ENCODE results near the gene HELB.
"Not testable (repeated sequence)": the region's sequence is repeated elsewhere in the genome, so short reads cannot be mapped to it uniquely, and the experiment has no call there.

Gene HELB

DNA sequence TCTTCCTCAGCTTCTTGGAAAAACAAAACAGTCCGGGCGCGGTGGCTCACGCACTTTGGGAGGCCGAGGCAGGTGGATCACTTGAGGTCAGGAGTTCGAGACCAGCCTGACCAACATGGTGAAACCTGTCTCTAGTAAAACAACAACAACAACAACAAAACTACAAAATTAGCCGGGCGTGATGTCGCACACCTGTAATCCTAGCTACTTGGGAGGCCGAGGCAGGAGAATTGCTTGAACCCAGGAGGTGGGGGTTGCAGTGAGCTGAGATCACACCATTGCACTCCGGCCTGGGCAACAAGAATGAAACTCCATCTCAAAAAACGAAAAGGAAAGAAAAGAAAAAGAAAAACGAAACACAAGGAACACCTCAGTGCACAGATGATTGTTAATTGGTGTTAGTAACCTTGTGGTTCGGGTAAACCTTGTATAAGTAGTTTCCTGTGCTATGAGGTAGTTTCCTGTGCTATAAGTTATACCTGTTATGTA is 1.1 kb downstream of the HELB start:
- not testable (repeated sequence) for DNase-seq (ENCODE audit: low read depth in 2 of 2)

DNA sequence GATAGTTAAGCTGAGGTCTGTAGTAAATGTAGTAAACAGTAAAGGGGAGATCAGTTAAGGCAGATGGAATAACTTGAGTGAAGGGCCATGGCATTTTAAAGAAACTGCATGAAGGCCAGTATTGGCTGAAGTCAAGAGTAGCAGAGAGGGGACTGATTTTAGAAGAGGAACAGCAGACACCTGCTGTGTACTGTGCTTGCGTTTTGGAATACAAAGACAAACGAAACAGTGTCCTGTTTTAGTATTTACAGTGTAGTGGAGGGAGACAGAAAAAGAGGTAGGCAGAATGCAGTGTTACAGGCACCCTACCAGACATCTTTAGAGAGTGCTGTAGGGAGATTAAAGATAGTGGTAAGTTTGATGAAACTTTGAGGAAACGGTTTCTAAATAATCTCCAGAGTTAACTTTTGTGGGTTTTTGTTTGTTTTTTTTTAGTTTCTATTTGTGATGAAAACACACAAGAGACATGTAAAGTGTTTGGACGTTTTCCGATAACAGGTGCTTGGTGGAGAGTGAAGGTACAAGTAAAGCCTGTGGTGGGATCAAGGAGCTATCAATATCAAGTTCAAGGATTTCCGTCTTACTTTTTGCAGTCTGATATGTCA is 2.1 kb downstream of the HELB start:
- no peak for DNase-seq (ENCODE audit: low read depth in 2 of 2)

DNA sequence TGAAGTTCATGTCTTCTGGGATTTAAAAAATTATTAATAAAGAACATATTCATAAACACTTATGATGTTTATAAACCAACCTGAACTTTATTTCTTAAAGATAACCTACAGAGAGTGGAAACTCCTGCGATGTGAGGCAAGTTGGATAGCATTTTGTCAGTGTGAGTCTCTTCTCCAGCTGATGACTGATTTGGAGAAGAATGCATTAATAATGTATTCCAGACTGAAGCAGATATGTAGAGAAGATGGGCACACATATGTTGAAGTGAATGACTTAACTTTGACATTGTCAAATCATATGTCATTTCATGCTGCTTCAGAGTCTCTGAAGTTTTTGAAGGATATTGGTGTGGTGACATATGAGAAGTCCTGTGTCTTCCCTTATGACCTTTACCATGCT is 7.3 kb downstream of the HELB start:
- no peak for DNase-seq (ENCODE audit: low read depth in 2 of 2)

DNA sequence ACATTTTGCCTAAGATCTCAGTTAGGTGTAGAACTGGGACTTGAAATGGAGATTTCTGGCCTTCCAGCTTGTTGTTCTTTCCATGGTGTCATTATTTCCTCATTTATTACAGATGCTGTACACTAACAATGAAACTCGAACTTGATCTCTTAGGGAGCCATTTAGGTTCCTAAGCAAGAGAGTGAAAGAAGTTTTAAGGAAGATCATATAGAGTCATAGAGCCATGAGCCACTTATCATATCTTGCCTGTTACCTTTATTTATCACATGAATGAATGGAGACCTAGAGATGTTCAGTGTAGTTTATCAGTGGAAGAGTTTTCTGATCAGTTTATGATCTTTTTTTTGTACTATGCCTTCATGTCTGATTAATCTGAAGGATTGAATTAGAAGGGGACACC is 9.9 kb downstream of the HELB start:
- DNase-seq (ENCODE audit: low read depth in 2 of 2) = no peak

DNA sequence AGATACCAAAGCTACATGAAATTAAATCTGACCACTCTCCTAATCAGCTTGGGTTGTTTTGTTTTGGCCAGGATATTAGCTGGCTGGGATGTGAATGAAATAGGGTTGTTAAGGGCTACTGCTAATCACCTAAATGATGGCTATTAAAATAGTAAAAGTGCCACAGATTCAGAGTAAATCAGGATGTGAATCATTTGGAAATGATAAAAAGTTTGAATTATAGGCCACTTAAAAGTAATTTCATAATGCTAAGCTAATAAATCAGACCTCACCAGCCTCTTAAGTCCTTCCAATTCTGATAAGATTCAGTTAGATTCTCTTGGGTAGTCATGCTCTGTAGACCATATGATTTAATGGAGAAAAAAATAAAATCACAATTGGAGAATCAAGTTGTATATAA is 12.0 kb downstream of the HELB start:
- DNase-seq (ENCODE audit: low read depth in 2 of 2) = no peak

DNA sequence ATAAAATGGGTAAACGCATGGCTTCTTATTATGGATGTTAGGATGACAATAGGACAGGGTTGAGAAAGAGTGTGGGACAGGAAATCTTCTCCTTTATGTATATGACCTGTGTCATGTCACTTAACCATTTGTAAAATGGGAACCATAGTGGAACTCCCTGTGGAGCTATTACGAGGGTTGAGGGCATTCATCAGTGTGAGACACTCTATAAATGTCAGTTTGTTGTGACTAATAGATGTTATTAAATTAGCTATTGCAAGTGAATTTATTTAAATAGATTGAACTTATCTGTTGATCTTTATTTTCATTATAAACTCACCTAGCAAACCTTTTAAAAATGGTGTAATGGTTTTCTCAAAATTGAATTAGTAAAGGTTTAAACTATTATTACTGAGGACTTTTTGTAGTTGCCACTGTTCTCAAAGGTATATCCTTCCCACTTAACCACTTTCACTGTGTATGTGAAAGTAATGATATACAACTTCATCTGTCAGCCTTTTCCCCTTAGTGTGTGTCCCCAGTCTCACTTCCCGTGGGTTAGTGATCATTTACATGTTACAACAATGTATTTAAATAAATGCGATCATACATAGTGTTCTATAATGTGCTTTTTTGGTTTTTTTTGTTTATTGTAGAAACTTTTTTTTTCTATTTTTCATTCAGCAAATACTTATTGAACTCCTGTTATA is 17.1 kb downstream of the HELB start:
- no peak for DNase-seq (ENCODE audit: low read depth in 2 of 2)

DNA sequence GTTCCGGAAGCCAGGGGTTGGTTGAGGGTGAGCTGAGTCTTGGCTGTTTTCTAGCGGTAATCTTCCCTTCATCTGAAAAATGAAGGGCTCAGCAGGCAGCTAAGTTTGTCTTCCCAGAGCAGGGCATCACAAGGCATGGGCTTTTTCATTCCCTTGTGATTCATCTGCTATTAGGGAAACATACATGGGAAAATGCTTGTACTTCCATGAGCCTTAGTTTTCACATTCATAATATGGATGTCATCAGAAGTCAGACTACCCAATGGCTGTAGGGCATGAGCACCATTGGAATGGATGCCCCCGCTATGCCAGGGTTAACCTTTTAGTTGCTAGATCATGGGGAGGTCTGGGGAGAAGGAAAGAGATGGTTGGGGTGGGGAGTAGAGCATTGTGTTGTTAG is 18.7 kb downstream of the HELB start:
- DNase-seq (ENCODE audit: low read depth in 2 of 2) = no peak

DNA sequence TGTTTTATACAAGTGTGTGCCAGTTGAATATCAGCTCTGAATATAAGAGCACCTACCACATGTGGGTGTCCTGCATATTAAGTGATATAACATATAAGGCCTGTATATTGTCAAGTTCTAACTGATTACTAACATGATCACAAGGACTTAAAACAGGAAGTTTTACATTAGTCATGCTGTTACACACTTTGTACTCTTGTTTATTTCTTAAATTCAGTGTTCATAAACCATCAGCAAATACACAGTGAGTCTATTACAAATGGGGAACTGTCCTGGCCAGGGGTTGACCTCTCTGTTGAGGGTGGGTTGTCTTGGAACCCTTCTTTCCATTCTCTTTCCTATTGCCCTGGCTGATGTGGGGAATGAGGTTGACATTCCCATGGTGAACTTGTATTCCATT is 19.1 kb downstream of the HELB start:
- DNase-seq (ENCODE audit: low read depth in 2 of 2) = no peak

DNA sequence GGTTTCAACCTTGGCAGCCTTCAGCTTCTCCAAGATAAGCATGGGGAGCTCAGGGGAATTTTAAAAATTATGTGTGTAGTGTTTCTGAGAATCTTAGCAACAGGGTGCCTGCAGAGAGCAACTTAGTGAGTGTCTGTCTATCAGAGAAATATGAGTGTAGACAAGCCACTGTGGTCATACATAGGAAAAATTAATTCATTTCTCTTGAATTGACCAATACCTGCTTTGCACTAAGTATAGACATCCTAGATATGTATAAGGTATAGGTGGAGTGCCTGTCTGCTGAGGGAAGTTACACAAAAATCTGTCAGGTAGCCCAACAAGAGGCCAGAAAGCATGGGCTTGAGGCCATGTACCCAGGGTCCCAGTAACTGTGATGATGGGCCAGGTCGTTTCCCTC is 20.7 kb downstream of the HELB start:
- no peak for DNase-seq (ENCODE audit: low read depth in 2 of 2)

DNA sequence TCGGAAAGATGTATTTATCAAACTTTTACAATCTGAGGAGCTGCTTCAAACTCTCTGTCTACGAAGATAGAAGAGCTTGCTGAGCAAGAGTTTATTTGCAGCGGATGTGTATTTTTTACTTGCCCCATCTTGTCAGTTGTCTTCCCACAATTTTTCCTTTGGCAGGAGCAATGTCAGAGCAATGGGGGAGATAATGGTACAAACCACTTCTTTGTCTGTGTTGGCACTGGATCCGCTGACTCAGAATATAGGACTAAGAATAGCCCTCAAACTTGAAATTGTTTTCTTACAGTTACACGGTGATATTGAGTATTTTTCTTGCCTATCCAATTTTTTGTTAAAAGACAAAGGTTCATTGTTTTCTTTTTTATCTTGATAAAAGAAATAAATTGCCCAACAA is 27.6 kb downstream of the HELB start:
- no peak for DNase-seq (ENCODE audit: low read depth in 2 of 2)

DNA sequence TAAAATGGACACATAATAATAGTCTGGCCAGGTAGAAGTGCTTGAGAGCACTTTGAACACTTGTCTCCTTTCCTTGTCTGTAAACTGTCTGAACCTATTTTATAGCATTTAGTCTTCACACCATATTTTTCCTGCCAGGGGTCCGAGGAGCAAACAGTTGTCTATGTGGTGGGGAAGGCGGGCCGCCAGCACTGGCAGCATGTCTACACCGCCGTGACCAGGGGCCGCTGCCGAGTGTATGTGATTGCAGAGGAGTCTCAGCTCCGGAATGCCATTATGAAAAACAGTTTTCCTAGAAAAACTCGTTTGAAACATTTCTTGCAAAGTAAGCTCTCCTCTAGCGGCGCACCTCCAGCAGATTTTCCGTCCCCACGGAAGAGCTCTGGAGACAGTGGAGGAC is 28.7 kb downstream of the HELB start:
- no peak for DNase-seq (ENCODE audit: low read depth in 2 of 2)

DNA sequence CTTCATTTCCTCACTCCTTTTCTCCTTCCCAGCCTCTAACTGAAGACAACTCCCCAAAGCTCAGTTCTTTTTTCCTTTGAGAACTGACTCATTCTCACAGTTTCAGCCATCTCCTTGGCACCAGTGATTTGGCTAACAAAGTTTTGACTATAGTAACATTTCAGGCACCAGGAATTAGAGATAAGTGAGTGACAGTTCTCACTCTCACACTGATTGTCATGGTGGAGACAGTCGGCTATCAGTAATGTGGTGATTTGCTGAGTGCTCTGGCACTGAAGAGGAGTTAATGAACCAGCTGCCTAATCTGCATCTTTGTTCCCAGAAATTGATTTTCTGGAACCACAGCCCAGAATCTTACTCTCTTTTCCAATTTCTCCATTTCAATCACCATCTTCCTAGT is 29.5 kb downstream of the HELB start:
- DNase-seq (ENCODE audit: low read depth in 2 of 2) = no peak

DNA sequence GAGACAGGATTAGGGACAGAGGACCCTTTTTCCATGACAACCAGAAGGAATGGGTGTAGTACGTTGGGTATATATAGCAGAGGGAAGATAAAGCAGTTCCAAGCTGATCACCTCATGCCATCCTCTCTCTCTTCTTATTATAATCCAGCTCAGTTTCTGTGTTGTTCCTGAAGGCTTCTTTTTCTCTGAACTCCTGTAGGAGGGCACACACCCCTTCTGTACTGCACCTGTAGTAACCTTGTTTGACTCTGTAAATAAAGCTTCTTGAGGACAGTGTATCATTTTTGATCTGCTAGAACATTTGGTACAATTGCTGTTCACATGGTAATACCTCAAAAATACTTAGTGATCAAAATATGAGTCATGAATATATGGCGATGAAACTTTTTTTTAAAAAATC is 33.5 kb downstream of the HELB start:
- DNase-seq (ENCODE audit: low read depth in 2 of 2) = no peak

DNA sequence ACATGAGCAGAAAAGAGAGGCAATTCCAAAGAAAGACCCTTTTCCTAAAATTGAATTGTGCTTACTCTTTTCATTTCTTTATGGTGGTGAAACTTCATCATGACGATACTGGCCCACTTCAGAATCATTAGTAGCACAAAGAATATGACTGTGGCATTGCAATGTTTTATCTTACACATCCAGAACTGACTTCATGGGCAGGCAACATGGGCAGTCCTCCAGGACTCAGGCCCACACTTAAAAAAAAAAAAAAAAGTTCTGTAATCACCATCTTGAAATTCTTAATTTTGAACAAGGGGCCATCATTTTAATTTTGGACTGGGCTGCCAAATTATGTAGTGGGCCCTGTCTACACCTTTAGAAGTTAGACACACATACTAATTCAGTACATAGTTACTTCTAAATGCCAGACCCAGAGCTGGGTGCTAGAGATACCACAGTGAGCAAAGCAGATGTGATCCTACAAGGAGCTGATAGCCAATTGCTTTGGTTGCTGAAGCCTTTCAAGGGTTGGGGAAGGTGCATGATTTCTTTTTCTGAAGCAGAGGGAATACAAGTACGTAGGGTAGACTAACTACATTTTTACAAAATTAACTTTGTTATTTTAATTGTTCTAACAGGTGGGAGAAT is 35.2 kb downstream of the HELB start:
- DNase-seq (ENCODE audit: low read depth in 2 of 2) = no peak

DNA sequence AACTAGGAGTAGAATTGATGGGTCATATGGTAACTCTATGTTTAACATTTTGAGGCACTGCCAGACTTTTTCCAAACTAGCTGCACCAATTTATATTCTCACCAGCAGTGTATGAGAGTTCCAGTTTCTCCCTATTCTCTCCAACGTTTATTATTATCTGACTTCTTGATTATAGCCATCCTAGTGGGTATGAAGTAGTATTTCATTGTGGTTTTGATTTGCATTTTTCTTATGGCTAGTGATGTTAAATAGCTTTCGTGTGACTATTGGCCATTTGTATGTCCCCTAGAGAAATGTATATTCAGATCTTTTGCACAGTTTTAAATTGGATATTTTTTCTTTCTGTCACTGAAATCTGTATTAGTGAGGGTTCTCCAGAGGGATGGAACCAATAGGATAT is 37.8 kb downstream of the HELB start:
- DNase-seq (ENCODE audit: low read depth in 2 of 2) = no peak

DNA sequence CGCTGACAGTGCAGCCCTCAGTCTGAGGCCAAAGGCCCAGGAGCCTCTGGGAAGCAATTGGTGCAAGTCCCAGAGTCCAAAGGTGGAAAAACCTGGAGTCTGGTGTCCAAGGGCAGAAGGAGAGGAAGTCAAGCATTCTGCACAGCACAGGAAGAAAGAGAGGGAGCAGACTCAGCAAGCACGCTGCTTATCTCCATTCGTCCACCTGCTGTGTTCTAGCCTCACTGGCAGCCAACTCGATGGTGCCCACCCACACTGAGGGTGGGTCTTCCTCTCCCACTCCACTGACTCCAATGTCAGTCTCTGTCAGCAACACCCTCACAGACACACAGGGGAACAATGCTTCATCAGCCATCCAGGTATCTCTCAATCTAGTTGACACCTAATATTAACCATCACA is 38.8 kb downstream of the HELB start:
- DNase-seq (ENCODE audit: low read depth in 2 of 2) = no peak

DNA sequence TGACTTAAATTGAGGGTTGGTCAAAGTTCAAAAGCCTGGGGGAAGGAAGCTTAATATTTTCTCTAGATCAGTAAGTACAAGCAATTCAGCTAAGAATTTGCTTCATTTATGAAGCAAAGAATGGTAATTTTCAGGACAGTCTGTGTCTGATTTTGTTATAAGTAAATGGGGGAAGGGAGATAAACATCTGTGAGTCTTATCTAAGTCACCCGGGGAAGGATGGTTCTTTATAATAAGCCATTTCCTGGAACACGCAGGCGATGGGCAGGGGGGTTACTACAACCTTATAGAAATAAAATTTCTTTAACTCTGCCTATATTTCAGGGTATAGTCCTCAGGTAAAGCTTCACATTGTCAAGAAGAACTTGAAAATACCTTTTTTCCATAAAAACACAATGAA is 42.9 kb downstream of the HELB start:
- DNase-seq (ENCODE audit: low read depth in 2 of 2) = no peak

DNA sequence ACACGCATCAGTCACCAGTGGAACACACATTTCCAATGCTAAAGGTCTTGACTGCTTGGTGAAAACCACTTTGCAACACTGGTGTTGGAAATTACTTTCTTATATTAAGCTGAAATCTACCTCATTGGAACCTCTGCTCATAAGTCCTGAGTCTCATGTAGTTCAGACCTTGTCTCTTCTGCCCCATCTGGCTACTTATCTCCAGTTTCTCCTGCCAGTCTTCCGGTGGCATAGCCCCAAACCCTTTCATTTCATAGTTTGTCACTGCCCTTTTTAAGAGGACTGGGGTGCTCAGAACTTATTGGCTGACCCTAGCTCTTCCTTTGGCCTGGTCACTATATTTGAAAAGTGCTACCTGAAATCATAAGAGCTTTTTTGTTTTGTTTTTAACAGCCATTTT is 43.7 kb downstream of the HELB start:
- no peak for DNase-seq (ENCODE audit: low read depth in 2 of 2)

DNA sequence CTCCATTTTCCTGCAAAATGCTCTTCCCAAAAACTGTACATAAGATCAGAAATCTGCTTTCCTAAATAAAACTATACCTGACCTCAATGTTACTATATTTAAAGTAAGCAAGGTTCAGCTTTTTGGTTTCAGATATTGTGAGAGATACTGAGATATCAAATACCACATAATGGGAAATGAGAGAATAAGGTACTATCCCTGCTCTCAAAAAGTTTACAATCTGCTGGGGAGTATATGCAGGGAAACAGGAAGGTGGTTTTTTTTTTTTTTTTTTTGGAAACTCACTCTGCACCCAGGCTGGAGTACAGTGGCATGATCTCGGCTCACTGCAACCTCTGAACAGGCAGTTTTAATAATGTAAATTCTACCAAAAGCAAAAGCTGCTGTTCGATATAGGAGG is 49.0 kb downstream of the HELB start:
- no peak for DNase-seq (ENCODE audit: low read depth in 2 of 2)

DNA sequence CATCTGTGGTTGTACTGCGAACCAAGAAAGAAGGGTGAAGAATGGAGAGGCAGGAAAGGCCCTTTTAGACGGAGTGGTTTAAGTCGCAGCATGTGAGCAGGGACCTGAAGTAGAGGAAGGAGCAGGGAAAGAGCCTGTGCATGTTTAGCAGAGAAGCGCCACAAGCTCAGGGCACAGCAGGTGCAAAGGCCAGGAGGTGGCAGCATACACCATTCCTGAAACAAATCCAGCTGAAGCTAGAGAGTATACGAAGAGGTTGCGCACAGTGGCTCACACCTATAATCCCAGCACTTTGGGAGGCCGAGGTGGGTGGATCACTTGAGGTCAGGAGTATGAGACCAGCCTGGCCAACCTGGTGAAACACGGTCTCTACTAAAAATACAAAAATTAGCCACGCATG is 49.9 kb downstream of the HELB start:
- DNase-seq (ENCODE audit: low read depth in 2 of 2) = peak in 1 of 2 experiments; percentile 4

DNA sequence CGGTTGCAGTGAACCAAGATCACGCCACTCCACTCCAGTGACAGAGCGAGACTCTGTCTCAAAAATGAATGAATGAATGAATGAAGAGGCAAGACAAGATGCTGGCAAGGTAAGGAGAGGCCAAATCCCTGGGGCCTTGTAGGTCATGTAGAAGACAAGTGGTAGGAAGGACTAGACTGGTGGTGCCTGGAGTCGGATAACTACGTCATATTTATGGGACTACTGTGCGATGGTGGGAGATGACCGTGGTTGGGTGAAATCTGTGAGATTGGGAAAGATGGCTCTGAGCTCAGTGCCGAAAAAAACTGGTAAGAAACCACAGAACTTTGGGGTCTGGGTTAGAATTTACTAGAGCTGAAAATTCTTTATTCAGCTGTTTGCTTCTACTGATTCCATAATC is 50.6 kb downstream of the HELB start:
- no peak for DNase-seq (ENCODE audit: low read depth in 2 of 2)

DNA sequence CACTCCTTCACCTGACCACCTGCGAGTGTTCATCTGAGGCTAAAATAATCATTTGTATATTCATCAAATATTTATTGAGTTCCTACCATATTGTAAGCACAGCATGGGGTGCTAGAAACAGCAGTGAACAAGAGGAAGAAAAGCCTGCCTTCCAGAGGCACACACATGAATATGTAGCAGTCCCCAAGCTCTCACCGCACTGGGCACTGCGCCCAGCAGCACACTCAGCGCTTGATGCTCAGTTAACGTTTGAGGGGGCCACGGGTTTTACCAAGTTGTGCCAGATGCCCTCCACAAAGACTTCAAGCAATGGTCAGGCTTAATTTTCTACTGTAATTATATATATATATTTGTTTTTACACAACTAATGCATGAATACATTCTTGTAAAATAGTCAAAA is 52.0 kb downstream of the HELB start:
- DNase-seq (ENCODE audit: low read depth in 2 of 2) = no peak

DNA sequence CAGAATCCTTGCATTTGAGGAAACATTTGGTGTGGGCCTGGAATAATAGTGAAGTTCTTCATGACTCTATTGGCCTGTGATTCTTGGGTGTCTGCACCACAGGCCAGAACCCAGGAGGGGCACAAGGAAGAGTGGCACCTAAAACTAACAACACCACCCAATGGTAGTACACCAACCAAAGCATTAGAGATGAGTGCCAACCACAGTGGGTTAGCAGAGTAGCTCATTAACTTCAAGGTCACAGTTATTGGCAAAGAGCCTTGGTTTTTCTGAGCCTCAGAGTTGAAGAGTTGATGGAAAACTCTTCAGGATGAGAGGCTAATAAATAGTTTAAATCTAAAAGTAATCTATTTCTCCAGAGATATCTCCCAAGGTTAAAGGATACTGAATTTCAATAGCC is 57.0 kb downstream of the HELB start:
- no peak for DNase-seq (ENCODE audit: low read depth in 2 of 2)

All from fibroblast of skin of left biceps (primary cell).